ENCODE data around the gene COG7. TPM values are rescaled to one million over a fixed set of nuclear protein-coding genes. Genes with fewer than 3 reads are reported as not detected.
"Not testable (repeated sequence)": the region's sequence is repeated elsewhere in the genome, so short reads cannot be mapped to it uniquely, and the experiment has no call there.

Gene COG7
- total RNA-seq, 1 experiment from 2014 or later, result 22.1 TPM

DNA sequence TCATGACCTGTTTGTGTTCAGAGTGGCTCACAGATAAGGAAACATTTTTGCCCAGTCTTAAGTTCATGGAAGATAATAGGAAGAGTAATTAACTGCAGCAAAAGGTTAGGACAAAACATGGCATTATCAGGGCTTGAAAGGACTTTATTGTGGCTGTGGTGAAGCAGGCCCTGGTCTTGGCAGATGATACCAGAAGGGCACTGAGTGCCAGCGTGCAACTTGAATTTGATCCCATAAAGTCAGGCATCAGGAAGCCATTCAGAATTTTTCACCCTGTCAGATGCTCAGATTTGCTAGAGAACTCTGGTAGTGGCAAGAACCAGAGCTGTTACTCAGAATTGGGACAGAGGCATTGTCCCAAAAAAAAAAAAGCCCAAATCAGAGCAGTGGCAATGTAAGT, 11.2 kb upstream of the COG7 start (continued):
- no peak for TF ChIP-seq EGR1 (IDR thresholded peaks at IDR 0.05; ENCODE audit: low read depth)
- TF ChIP-seq, protein P1, sequence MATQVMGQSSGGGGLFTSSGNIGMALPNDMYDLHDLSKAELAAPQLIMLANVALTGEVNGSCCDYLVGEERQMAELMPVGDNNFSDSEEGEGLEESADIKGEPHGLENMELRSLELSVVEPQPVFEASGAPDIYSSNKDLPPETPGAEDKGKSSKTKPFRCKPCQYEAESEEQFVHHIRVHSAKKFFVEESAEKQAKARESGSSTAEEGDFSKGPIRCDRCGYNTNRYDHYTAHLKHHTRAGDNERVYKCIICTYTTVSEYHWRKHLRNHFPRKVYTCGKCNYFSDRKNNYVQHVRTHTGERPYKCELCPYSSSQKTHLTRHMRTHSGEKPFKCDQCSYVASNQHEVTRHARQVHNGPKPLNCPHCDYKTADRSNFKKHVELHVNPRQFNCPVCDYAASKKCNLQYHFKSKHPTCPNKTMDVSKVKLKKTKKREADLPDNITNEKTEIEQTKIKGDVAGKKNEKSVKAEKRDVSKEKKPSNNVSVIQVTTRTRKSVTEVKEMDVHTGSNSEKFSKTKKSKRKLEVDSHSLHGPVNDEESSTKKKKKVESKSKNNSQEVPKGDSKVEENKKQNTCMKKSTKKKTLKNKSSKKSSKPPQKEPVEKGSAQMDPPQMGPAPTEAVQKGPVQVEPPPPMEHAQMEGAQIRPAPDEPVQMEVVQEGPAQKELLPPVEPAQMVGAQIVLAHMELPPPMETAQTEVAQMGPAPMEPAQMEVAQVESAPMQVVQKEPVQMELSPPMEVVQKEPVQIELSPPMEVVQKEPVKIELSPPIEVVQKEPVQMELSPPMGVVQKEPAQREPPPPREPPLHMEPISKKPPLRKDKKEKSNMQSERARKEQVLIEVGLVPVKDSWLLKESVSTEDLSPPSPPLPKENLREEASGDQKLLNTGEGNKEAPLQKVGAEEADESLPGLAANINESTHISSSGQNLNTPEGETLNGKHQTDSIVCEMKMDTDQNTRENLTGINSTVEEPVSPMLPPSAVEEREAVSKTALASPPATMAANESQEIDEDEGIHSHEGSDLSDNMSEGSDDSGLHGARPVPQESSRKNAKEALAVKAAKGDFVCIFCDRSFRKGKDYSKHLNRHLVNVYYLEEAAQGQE (IDR thresholded peaks at IDR 0.05; ENCODE audit: low read depth), result no peak

DNA sequence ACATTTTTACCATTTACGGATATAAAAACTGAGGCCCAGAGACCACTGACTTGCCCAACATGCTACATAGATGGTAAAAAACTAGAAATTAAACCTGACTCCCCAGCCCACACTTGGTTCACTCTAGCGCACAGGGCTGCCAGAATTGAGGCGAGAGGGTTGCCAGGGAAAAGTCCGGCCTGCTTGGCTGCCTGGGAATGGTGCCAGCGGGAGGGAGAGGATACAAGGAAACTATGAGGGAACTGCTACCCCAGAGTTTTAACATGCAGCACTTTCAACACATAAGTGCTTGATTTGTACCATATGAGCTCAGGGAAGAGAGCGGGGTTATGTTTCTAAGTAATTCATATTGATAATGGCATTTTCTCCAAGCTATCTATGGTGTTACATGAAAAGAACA, 10.0 kb upstream of the COG7 start:
- BruUV-seq (replicated peaks); ATAC-seq; H3K27ac ChIP-seq (ENCODE audit: low read depth, low read length); H3K9me2 ChIP-seq (ENCODE audit: insufficient read depth); H3K4me2 ChIP-seq (ENCODE audit: low read length); intact Hi-C loops (cut with micrococcal nuclease); H3K9ac ChIP-seq (ENCODE audit: low read length); H3K9me3 ChIP-seq (ENCODE audit: control insufficient read depth in 1 of 2, insufficient read depth in 1 of 2, low read depth in 1 of 2, low read length in 2 of 2); DNase-seq (ENCODE audit: low read depth, low spot score); H3K79me2 ChIP-seq (ENCODE audit: insufficient read depth, low read length); H3K4me3 ChIP-seq (replicated peaks in 1 of 2; ENCODE audit: low read depth in 1 of 2, low read length in 2 of 2); H3K27me3 ChIP-seq (ENCODE audit: insufficient read depth, low read length); POLR2A ChIA-PET; RAD21 ChIA-PET (ENCODE audit: low non-redundant PET in 1 of 2, low total read pairs in 2 of 2, uncharacterized antibody in 2 of 2, unreplicated experiment in 2 of 2); H3K4me1 ChIP-seq (ENCODE audit: control insufficient read depth in 1 of 2, insufficient read depth in 2 of 2, low read length in 2 of 2); CTCF ChIA-PET; H4K20me1 ChIP-seq (ENCODE audit: insufficient read depth); H2AFZ ChIP-seq (ENCODE audit: low read depth, low read length, poor library complexity, severe bottlenecking): not testable (repeated sequence)
- H3K36me3 ChIP-seq (ENCODE audit: control insufficient read depth in 1 of 2, insufficient read depth in 2 of 2, low read length in 2 of 2), result peaks cover 8 to 21% of the 10 kb centered on the region in 2 experiments; a peak in 2 of 4 replicates

Measured in HCT116 (cell line).